Activated T-cell treated with anti-CD3 and anti-CD28 coated beads for 1 hour (primary cell): ENCODE measurements around the gene MICAL3.
A peak's percentile ranks its signal among the peaks of the same experiment; 100 is the strongest.

ENCODE experiments used
- DNase-seq: peaks from one replicate; pipeline ENCODE4 v3.0.0-alpha.2; 2020; ENCODE audit warnings: low read depth

The MICAL3 gene

DNA sequence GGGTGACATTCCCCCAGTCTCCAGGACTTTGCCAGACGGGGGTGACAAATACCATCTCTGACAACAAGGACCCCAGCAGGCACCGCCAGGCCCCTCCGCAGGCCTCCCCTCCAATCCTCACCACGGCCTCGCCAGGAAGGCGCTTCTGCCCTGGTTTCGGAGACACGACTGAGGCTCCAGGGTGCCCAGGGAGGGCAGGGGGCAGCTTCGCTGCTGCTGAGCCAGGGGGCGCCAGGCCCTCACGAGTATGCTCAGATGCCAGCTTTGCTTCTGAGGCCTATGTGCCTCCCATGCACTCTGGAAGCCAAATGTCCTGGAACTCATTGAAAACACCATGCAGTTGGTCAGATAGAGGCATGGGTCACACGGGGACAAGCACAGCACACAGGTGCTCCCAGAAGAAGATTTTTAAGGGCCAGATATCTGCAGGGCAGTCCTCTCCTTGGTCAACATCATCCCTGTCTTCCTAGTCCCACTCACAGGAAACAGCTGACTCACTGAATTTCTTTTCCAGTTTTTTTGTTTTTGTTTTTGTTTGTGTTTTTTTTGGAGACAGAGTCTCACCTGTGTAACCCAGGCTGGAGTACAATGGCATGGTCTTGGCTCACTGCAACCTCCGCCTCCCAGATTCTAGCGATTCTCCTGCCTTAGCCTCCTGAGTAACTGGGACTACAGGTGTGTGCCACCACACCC lies 270.0 kb downstream of the MICAL3 start:
- DNase-seq, result no peak

DNA sequence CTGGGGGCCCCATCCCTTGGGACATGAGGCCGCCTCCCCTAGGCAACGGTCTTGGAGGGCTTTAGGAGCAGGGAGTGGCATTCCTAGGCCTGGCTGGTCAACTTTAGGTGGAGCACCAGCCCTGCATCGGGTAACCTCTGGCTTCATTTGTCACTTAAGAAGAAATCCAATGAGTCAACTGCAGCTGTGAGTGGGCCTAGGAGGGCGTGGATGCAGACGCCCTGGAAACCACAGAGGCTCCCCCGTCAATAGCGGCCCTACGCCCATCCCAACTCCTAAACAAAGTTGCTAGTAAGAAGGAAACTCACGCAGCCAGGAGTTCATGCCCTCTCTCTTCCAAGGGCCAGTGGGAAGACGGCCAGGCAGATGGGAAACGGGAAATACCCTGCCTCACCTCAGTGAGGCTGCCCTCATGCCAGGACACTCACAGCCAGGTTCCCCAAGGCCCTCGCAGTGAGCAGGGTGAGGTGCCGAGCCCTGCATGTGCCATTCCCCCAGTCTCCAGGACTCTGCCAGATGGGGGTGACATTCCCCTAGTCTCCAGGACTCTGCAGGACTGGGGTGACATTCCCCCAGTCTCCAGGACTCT lies 270.9 kb downstream of the MICAL3 start:
- no peak for DNase-seq

DNA sequence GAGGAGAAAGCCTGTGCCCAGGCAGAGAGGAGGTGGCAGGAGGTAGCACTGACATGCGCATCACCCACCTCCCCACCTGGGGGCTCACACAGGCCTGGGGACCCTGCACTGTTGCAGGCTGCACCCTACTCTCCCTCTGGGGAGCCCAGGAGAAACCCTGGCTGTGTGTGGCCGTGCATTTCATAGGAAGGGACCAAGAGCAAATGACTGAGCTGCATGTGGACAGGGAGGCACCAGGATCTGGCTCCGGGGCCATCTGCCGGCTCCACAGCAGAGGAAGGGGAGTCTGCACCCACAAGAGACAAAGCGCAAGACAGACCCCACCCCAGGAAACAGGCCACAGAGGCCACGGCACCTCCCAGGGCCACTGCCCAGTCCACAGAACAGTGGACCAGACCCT lies 272.8 kb downstream of the MICAL3 start:
- DNase-seq, result no peak

DNA sequence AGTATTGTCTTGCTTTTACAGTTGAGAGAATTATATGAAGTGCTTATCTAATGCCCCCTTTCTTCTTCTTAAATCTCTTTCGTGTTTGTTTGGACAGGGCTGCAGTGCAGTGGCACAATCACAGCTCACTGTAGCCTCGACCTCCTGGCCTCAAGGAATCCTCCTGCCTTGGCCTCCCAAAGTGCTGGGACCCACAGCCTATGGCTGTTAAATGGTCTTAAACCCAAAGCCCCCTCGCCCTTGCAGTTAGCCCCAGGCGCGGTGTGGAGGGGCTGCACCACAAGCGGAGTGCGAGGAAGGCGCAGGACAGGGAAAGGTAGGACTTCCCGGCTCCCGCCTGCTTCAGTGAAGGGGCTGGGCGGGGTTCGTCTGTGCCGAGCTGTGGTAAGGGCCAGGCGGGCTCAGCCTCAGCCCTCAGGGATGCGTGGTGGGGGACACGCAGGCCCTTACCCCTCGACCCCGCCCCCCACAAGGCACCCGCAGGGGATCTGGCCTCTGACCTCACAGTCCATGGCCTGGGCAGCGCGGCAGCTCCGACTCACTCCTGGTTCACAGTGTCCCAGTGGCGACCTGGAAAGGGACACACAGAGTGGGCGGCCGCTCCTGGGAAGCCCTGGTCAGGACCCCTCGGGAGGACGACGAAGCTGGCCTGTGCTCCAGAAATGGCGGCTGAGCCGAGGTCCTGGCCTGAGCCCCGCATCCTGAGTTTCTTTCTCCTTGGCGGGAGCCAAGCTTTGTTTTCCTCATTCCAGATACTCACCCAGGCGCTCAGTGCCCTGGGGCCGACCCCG lies 274.6 kb downstream of the MICAL3 start:
- DNase-seq, result no peak

DNA sequence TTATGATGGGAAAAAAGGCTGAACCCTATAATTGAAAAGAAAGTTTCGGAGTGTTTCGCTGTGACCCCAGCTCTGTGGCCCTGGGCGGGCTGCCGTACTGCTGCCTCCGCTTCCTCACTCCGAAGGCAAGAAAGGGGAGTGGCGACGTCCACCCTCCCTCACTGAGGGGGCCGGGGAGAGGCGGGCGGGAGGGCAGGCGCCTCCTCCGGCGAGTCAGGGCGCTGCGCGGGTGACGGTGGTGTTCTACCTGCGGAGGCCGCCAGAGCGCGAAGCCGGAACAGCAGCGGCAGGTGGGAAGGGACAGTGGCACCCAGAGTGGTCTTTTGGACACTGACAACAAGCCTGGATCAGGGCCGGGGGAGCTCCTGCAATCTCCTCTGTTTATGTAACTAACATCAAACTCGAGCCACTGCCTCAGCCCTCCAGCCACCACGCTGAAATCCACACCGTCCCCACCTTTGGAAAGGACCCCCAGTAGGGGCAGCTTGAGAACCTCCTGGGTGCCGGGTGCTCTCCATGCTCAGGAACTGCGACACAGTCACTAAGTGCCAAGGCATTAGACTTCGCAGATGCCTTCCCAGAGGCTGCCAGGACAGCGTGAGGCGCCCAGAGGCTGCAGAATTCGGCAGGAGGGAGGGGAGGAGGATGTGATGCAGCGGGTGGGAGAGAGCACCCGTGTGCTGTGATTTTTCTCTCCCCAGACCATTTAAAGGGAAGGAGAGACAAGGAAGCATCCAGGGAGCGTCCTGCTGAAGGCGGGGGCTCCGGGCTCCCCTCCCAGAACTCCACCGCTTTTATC lies 275.6 kb downstream of the MICAL3 start:
- no peak for DNase-seq

DNA sequence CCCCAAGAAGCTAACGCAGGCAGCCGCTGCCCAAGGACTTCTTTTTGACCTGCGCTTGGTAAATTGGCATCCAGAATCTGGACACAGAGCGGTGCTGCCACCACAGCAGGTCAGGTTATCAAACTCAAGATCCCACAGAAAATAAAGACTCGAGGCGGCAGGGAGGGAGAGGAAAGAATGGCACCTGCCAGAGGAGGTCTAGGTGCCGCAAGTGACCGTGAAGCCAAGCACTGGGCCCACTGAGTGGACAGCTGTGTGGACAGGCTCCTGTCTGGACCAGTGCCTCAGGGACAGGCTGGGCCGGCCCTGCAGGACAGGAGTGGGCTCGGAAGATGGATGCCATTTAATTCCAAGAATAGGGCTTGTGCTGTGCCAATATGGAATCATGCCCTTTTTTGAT lies 277.4 kb downstream of the MICAL3 start:
- no peak for DNase-seq

DNA sequence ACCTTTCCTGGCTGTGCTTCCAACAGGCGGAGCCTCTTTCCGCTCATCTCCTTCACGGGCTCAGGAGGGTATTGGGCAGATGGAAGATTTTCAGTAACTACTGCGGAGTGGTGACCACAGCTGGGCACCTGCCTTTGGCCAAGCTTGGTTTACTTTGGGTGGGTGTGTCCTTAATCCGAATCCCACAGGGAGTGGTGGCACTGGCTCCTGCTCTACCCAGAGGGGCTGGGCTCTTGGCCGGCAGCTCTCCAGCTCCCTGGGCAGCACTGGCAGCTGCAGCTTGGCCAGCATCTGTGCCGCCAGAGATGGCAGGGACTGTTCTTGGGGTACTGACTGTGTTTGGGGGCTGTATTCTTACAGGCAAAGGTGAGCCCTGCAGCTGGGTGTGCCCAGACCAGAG lies 279.9 kb downstream of the MICAL3 start:
- no peak for DNase-seq

DNA sequence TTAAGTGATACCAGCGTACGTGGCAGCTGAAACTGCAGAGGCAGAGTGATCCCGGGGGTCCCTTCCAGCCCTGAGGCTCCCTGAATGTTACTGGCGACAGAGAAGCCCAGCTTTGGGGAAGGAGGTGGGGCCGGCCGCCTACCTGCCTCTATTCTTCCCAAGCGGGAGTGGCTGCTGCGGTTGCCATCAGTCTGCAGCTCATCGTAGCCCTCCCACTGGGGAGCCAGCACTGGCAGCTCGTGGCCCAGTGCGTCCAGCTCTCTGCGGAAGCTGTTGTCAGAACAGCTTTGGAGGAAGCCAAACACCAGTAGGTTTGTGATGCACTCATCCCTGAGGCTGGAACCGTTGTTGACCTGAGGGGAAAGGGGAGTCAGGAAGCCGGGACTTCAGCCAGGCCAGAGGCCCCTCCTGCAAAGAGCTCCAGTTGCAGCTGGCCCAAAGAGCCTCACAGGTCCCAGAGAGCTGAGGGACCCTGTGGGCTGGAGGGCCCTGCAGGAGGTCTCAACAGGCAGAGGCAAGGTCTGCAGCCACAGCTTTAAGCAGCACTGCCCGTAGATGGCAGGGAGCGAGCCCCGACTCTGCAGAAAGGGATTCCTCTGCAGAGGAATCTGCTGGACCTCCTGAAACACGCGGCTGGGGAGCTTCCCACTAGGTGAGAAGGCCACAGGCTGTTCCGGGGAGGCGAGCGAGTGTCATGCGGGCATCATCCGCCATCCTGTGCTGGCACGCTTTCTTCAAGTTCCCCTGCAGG lies 280.5 kb downstream of the MICAL3 start:
- no peak for DNase-seq

DNA sequence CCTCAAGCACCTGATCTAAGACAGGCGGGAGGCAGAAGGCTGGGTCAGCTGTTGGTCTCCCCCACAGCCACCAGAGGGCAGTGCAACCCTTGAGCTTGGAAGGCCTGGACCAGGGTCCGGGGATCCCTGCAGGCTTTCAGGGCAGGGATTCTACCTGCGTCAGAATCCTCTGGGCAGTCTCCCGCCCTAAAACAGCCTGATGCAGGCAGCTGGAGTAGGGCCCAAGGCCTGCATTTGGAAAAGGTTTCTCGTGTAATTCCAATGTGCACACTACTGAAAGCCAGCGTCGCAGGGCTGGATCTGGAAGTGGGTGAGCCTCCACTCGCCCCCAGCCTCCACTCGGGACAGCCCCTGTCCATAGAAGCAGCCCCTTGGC lies 281.8 kb downstream of the MICAL3 start:
- DNase-seq, result peak; percentile 64

DNA sequence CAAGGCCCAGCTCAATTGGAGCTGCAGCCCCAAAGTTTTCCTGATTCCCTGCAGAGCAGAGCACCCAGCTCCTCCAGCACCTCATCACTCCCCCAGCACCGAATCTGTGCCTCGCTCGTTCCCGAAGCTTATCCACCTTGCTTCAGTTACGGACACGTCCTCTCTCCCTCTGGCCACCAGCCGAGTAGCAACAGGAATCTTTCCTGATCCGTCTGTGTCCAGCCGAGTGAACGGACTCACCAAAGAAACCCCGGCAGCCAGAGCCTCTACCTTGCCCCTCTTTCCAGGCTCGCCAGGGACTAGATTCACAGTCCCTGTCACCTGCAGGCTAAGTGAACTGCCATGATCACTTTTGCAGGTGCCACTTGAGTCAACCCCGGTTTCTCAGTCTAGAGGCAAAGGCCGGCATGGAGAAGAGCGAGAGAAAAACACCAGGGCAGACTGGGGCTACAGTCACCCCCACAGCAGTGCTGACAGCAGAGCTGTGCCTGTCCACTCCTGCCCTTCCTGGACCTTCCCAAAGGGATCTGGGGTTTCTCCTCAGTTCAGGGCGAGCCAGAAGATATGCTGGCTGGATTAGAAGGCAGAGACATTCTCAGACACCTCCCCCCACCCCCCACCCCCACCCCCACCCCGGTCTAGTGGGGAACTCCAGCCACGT lies 282.4 kb downstream of the MICAL3 start:
- DNase-seq, result no peak

DNA sequence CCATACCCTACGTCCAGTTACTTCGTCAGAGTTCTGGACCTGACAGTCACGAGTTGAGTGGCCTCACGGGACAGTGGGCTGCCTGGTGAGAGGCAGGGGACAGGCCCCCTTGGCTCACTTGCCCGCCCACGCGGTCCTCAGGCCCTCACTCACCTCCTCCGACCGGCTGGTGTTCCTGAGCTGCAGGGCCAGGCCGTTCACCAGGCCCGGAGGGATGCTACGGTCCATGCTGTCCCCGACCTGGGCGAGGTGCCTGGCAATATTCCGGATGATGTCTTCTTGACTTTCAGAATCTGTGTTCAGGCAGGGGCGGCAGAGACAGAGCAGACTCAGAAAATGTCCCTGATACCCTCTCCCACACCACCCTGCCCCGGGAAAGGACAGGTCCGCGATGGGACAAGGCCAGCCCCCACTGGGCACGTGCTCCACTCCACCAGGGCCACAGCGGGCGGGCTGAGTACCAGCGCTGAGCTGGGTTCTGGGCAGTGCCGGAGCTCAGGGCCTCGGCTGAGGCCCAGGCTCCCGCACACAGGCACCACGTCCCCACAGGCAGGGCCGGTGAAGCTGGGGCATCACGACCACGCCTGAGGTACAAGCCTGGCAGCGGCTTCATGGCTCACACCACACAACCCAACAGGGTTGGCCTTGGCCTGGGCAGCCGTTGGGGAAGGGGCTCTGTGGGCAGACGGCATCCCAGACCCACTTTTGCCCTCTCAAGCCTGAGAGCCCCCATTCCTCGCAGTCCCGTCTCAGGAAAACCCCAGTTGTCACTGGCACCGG lies 285.0 kb downstream of the MICAL3 start:
- no peak for DNase-seq

DNA sequence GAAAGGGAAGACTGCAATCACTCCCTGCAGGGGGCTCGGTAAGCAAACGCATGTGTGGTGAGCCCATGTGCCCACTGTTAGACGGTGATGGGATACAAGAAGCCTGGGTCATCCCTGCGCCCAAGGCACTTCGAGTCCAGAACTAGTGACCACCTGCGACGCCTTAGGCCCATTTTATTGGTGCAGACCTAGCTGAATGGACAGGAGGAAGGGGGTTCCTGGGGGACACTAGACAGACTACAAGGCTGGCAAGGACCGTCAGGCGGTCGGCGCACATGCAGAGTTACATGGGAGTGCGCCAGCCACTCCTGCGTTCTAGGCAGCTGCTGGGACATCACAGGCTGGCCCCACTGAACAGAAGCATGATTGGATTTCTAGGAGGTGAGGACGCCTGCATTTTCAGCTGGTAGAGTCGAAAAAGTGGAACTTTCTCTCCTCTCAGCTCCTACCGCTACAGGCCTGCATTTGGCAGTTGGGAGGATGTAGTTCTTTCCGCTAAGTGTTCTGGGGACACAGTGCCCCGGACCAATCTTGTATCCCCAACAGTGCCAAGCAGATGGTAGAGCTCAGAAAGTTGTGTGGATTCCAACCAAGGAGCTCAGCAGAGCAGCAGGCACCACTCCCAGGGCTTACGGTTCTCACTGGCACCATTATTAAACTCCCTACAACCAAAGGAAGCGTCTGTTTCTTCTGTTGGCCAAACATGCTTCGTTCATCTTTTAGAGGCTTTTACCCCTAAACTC lies 285.8 kb downstream of the MICAL3 start:
- DNase-seq, result no peak
